HepG2 (cell line): ENCODE results near the gene DPH6. TPM values are rescaled to one million over a fixed set of nuclear protein-coding genes. Genes with fewer than 3 reads are reported as not detected.

Experiments
- KLF11 ChIP-seq: IDR thresholded peaks from 2 replicates; pipeline ENCODE4 v1.6.1; 2016; ENCODE audit warnings: missing compliant biosample characterization
- NAIF1 ChIP-seq: sonication (generic); formaldehyde crosslinking; IDR thresholded peaks from 2 replicates; pipeline ENCODE4 v1.5.0; 2020; ENCODE audit warnings: mild to moderate bottlenecking, missing genetic modification reagents, borderline replicate concordance
- SKI ChIP-seq: fragments of 450-650 bp; IDR thresholded peaks from one replicate; pipeline ENCODE4 v1.6.1; 2018; ENCODE audit warnings: mild to moderate bottlenecking; ENCODE audit not compliant: partially characterized antibody
- SNAPC2 ChIP-seq: sonication (generic); formaldehyde crosslinking; IDR thresholded peaks from 2 replicates; pipeline ENCODE4 v1.8.1; 2022; ENCODE audit warnings: mild to moderate bottlenecking, missing genetic modification reagents
- SRF ChIP-seq: IDR thresholded peaks from 2 replicates; pipeline ENCODE4 v1.6.1; 2011; ENCODE audit warnings: mild to moderate bottlenecking, low read depth, low read length, moderate library complexity
- TEAD2 ChIP-seq: sonication (generic); formaldehyde crosslinking; IDR thresholded peaks from 2 replicates; pipeline ENCODE4 v1.9.0; 2021; ENCODE audit warnings: missing genetic modification reagents
- ZNF350 ChIP-seq: sonication (generic); formaldehyde crosslinking; IDR thresholded peaks from 2 replicates; pipeline ENCODE4 v1.4.0; 2020; ENCODE audit warnings: mild to moderate bottlenecking, low read depth, missing genetic modification reagents, borderline replicate concordance
- ZNF569 ChIP-seq: sonication (generic); formaldehyde crosslinking; IDR thresholded peaks from 2 replicates; pipeline ENCODE4 v1.5.0; 2020; ENCODE audit warnings: mild to moderate bottlenecking, missing genetic modification reagents, moderate library complexity, borderline replicate concordance
- ZNF761 ChIP-seq: sonication (generic); formaldehyde crosslinking; conservative IDR thresholded peaks from 2 replicates; pipeline ENCODE4 v1.4.0; 2020; ENCODE audit warnings: mild to moderate bottlenecking, missing genetic modification reagents
- ZNF775 ChIP-seq: sonication (generic); formaldehyde crosslinking; IDR thresholded peaks from 2 replicates; pipeline ENCODE4 v1.4.0; 2020; ENCODE audit warnings: missing genetic modification reagents, mild to moderate bottlenecking, moderate library complexity, borderline replicate concordance
- polyA plus RNA-seq, 8 experiments: library from polyadenylated mRNA; depleted of rRNA in 3 of 8; stranded (reverse) in 7 of 8; unstranded in 1 of 8; fragments of >200 nt; fragmentation: Illumina TruSeq in 4 of 8; extraction: Trizol in 4 of 8; gene quantifications; 2 replicates each; pipeline versions ENCODE4 v1.2.1 to v1.2.3, GENCODE V29; 2011 to 2016; ENCODE audit warnings: low read depth in 4 of 8, missing spikeins in 1 of 8, mixed read lengths in 1 of 8; ENCODE audit not compliant: insufficient read depth in 1 of 8
- total RNA-seq, 5 experiments: library from RNA; depleted of rRNA; stranded (reverse); fragments of >200 nt; fragmentation: Illumina TruSeq; extraction: Trizol; gene quantifications; 2 replicates each; pipeline ENCODE4 v1.2.3, GENCODE V29; 2016; ENCODE audit warnings: low read depth in 1 of 5
- TF ChIP-seq, protein P1 (sequence below): sonication (generic); formaldehyde crosslinking; IDR thresholded peaks from 2 replicates; pipeline ENCODE4 v1.5.0; 2020; ENCODE audit warnings: mild to moderate bottlenecking, missing genetic modification reagents
- TF ChIP-seq, protein P2 (sequence below): IDR thresholded peaks from 2 replicates; pipeline ENCODE4 v1.6.1; 2016
- TF ChIP-seq, protein P3 (sequence below): sonication (generic); formaldehyde crosslinking; conservative IDR thresholded peaks from 2 replicates; pipeline ENCODE4 v1.5.0; 2020; ENCODE audit warnings: missing genetic modification reagents
- TF ChIP-seq, protein P4 (sequence below): sonication (generic); formaldehyde crosslinking; IDR thresholded peaks from 2 replicates; pipeline ENCODE4 v1.5.1; 2020; ENCODE audit warnings: missing genetic modification reagents, mild to moderate bottlenecking, borderline replicate concordance
- TF ChIP-seq, protein P5 (sequence below): sonication (generic); formaldehyde crosslinking; IDR thresholded peaks from 2 replicates; pipeline ENCODE4 v1.5.1; 2020; ENCODE audit warnings: mild to moderate bottlenecking, missing genetic modification reagents, moderate library complexity
- TF ChIP-seq, protein P6 (sequence below): sonication (generic); formaldehyde crosslinking; IDR thresholded peaks from 2 replicates; pipeline ENCODE4 v1.4.0; 2020; ENCODE audit warnings: missing genetic modification reagents

The DPH6 gene
- total and polyA plus RNA-seq, 2 of the 13 experiments (the other 11 are each of a cell fraction or from before 2014, with no cell fraction given), result 10.2 to 25.8 TPM

DNA sequence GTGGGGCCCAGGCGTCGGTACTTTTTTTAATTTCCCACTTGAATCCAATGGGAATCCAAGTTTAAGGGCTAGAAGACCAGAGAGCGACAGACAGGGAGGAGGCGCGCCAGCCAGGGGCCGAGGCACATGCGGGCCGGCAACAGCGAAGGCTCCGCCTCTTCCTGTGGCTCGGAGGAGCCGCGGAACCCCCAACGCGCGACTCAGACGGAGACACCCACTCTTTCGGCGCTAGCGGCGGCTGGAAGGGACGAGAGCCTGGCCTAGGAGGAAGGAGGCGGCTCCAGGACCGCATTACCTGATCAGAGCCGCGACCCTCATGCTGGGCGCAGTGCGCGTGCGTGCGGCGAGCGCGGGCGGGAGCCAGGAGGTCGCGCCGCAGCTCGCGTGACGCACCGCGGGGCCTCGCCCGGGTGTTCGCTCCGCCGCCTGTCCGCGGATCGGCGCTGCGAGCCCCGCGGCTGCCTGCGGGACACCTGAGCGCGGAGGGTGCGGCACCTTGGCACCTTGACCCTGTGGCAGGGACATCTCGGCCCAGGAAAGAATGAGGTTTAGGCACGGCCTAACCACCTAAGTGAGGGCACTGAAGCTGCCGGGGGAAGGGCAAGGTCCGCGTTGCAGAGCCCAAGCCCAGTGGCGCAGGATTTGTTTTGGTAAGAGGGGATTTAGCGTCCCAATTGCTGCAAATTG is at the start of gene DPH6 (continued):
- TF ChIP-seq, protein P1, sequence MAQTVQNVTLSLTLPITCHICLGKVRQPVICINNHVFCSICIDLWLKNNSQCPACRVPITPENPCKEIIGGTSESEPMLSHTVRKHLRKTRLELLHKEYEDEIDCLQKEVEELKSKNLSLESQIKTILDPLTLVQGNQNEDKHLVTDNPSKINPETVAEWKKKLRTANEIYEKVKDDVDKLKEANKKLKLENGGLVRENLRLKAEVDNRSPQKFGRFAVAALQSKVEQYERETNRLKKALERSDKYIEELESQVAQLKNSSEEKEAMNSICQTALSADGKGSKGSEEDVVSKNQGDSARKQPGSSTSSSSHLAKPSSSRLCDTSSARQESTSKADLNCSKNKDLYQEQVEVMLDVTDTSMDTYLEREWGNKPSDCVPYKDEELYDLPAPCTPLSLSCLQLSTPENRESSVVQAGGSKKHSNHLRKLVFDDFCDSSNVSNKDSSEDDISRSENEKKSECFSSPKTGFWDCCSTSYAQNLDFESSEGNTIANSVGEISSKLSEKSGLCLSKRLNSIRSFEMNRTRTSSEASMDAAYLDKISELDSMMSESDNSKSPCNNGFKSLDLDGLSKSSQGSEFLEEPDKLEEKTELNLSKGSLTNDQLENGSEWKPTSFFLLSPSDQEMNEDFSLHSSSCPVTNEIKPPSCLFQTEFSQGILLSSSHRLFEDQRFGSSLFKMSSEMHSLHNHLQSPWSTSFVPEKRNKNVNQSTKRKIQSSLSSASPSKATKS (CRISPR knock-in tag), result no peak
- TF ChIP-seq SKI, result peak; percentile 62
- TF ChIP-seq KLF11 (CRISPR knock-in tag), result no peak; the same call in 1 of the 2 replicates
- TF ChIP-seq, protein P2, sequence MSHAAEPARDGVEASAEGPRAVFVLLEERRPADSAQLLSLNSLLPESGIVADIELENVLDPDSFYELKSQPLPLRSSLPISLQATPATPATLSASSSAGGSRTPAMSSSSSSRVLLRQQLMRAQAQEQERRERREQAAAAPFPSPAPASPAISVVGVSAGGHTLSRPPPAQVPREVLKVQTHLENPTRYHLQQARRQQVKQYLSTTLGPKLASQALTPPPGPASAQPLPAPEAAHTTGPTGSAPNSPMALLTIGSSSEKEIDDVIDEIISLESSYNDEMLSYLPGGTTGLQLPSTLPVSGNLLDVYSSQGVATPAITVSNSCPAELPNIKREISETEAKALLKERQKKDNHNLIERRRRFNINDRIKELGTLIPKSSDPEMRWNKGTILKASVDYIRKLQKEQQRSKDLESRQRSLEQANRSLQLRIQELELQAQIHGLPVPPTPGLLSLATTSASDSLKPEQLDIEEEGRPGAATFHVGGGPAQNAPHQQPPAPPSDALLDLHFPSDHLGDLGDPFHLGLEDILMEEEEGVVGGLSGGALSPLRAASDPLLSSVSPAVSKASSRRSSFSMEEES (CRISPR knock-in tag), result no peak
- TF ChIP-seq ZNF761, result 0 out of 2 replicates have a peak, but pooled peaks have one; percentile 70
- TF ChIP-seq TEAD2 (CRISPR knock-in tag), result peak; percentile 87; the same call in 1 of the 2 replicates
- no peak; the same call in 1 of the 2 replicates for TF ChIP-seq SNAPC2 (CRISPR knock-in tag)
- TF ChIP-seq, protein P3, sequence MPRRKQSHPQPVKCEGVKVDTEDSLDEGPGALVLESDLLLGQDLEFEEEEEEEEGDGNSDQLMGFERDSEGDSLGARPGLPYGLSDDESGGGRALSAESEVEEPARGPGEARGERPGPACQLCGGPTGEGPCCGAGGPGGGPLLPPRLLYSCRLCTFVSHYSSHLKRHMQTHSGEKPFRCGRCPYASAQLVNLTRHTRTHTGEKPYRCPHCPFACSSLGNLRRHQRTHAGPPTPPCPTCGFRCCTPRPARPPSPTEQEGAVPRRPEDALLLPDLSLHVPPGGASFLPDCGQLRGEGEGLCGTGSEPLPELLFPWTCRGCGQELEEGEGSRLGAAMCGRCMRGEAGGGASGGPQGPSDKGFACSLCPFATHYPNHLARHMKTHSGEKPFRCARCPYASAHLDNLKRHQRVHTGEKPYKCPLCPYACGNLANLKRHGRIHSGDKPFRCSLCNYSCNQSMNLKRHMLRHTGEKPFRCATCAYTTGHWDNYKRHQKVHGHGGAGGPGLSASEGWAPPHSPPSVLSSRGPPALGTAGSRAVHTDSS (CRISPR knock-in tag), result no peak
- no peak for TF ChIP-seq ZNF775 (CRISPR knock-in tag)
- TF ChIP-seq ZNF350 (CRISPR knock-in tag), result peak; percentile 78
- TF ChIP-seq, protein P4, sequence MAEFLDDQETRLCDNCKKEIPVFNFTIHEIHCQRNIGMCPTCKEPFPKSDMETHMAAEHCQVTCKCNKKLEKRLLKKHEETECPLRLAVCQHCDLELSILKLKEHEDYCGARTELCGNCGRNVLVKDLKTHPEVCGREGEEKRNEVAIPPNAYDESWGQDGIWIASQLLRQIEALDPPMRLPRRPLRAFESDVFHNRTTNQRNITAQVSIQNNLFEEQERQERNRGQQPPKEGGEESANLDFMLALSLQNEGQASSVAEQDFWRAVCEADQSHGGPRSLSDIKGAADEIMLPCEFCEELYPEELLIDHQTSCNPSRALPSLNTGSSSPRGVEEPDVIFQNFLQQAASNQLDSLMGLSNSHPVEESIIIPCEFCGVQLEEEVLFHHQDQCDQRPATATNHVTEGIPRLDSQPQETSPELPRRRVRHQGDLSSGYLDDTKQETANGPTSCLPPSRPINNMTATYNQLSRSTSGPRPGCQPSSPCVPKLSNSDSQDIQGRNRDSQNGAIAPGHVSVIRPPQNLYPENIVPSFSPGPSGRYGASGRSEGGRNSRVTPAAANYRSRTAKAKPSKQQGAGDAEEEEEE (CRISPR knock-in tag), result no peak
- TF ChIP-seq, protein P5, sequence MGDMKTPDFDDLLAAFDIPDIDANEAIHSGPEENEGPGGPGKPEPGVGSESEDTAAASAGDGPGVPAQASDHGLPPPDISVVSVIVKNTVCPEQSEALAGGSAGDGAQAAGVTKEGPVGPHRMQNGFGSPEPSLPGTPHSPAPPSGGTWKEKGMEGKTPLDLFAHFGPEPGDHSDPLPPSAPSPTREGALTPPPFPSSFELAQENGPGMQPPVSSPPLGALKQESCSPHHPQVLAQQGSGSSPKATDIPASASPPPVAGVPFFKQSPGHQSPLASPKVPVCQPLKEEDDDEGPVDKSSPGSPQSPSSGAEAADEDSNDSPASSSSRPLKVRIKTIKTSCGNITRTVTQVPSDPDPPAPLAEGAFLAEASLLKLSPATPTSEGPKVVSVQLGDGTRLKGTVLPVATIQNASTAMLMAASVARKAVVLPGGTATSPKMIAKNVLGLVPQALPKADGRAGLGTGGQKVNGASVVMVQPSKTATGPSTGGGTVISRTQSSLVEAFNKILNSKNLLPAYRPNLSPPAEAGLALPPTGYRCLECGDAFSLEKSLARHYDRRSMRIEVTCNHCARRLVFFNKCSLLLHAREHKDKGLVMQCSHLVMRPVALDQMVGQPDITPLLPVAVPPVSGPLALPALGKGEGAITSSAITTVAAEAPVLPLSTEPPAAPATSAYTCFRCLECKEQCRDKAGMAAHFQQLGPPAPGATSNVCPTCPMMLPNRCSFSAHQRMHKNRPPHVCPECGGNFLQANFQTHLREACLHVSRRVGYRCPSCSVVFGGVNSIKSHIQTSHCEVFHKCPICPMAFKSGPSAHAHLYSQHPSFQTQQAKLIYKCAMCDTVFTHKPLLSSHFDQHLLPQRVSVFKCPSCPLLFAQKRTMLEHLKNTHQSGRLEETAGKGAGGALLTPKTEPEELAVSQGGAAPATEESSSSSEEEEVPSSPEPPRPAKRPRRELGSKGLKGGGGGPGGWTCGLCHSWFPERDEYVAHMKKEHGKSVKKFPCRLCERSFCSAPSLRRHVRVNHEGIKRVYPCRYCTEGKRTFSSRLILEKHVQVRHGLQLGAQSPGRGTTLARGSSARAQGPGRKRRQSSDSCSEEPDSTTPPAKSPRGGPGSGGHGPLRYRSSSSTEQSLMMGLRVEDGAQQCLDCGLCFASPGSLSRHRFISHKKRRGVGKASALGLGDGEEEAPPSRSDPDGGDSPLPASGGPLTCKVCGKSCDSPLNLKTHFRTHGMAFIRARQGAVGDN (CRISPR knock-in tag), result peak; percentile 93
- no peak for TF ChIP-seq NAIF1
- no peak for TF ChIP-seq ZNF569
- TF ChIP-seq, protein P6, sequence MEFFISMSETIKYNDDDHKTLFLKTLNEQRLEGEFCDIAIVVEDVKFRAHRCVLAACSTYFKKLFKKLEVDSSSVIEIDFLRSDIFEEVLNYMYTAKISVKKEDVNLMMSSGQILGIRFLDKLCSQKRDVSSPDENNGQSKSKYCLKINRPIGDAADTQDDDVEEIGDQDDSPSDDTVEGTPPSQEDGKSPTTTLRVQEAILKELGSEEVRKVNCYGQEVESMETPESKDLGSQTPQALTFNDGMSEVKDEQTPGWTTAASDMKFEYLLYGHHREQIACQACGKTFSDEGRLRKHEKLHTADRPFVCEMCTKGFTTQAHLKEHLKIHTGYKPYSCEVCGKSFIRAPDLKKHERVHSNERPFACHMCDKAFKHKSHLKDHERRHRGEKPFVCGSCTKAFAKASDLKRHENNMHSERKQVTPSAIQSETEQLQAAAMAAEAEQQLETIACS (CRISPR knock-in tag), result peak; percentile 81
- TF ChIP-seq SRF, result no peak
